K562 (cell line): Measurements from ENCODE around the gene IQGAP3. TPM values are rescaled to one million over a fixed set of nuclear protein-coding genes. Genes with fewer than 3 reads are reported as not detected.

ENCODE experiments used
- ATAC-seq: fragments of 200-7000 bp; cut with Tn5 transposase; 3 replicates; pipeline ENCODE4 v1.9.1; 2020; ENCODE audit warnings: moderate library complexity
- BruUV-seq: library from RNA; stranded (reverse); fragments of 400-500 nt; replicated peaks from 2 replicates; lab custom pipeline; 2021; lab: Mats Ljungman, UMichigan
- CTCF ChIA-PET: fragments of 300-600 bp; formaldehyde crosslinking; extraction: SDS; loops from one replicate; lab custom pipeline; 2021; ENCODE audit warnings: low intra/inter-chr PET ratio; lab: Yijun Ruan, JAX
- POLR2A ChIA-PET: fragments of 300-600, 350-650 bp; sonication (Branson Sonifier 250); formaldehyde crosslinking; extraction: SDS; loops from one replicate; lab custom pipeline; 2021; ENCODE audit warnings: antibody characterized with exemption, inconsistent platforms; lab: Yijun Ruan, JAX
- DNase-seq, 4 experiments: peaks; one replicate each; pipeline versions ENCODE4 v3.0.0 to v3.0.0-alpha.2; 2011 to 2018; ENCODE audit warnings: low spot score in 3 of 4, mixed read lengths in 3 of 4; ENCODE audit errors: extremely low read depth in 1 of 4
- FAIRE-seq: peaks from 2 replicates; lab custom pipeline; 2011; peaks lifted over from hg19 to GRCh38; lab: Jason Lieb, UNC
- H2AFZ ChIP-seq: 2 replicates; pipeline ENCODE4 v1.6.0; 2011; ENCODE audit warnings: low read depth, low read length, control low read depth, inconsistent platforms
- H3K27ac ChIP-seq: fragments of 200-600 bp; 3 replicates; pipeline ENCODE4 v1.8.0; 2011; ENCODE audit warnings: low read depth, mild to moderate bottlenecking, control low read depth, inconsistent platforms, low read length, moderate library complexity, mixed read lengths; ENCODE audit errors: extremely low read depth
- H3K27me3 ChIP-seq, 2 experiments: fragments of 300-600 bp in 1 of 2; 2 replicates in 1 of 2; 3 replicates in 1 of 2; pipeline versions ENCODE4 v1.6.0 to v1.8.0; 2011; ENCODE audit warnings: inconsistent platforms in 2 of 2, low read length in 2 of 2, mild to moderate bottlenecking in 1 of 2, mixed read lengths in 1 of 2, moderate library complexity in 1 of 2; ENCODE audit not compliant: control insufficient read depth in 2 of 2, insufficient read depth in 2 of 2
- H3K36me3 ChIP-seq: fragments of 300-600 bp; 3 replicates; pipeline ENCODE4 v1.8.0; 2011; ENCODE audit warnings: mild to moderate bottlenecking, low read length, inconsistent platforms; ENCODE audit not compliant: control insufficient read depth, insufficient read depth
- H3K4me1 ChIP-seq, 2 experiments: fragments of 200-600 bp in 1 of 2; replicated peaks in 1 of 2; 2 replicates in 1 of 2; 3 replicates in 1 of 2; pipeline versions ENCODE4 v1.5.1 to v1.8.0; 2011; ENCODE audit warnings: inconsistent platforms in 2 of 2, low read length in 2 of 2, mild to moderate bottlenecking in 1 of 2, mixed read lengths in 1 of 2, moderate library complexity in 1 of 2; ENCODE audit not compliant: control insufficient read depth in 2 of 2, insufficient read depth in 2 of 2
- H3K4me2 ChIP-seq: 2 replicates; pipeline ENCODE4 v1.6.1; 2011; ENCODE audit warnings: low read length, control low read depth, inconsistent platforms, mixed read lengths; ENCODE audit not compliant: insufficient read depth
- H3K4me3 ChIP-seq: fragments of 200-600 bp; sonication (generic), shearing (Covaris generic); 2 replicates; pipeline ENCODE4 v1.5.1; 2016; ENCODE audit warnings: control low read depth, inconsistent platforms
- H3K79me2 ChIP-seq: fragments of 200-600 bp; 3 replicates; pipeline ENCODE4 v1.8.0; 2011; ENCODE audit warnings: low read length, inconsistent platforms; ENCODE audit not compliant: control insufficient read depth, insufficient read depth
- H3K9ac ChIP-seq, 2 experiments: 2 replicates each; pipeline versions ENCODE4 v1.6.0 to v1.6.1; 2011; ENCODE audit warnings: low read depth in 2 of 2, low read length in 2 of 2, control low read depth in 1 of 2, inconsistent platforms in 1 of 2, mild to moderate bottlenecking in 1 of 2, mixed read lengths in 1 of 2; ENCODE audit not compliant: insufficient read depth in 1 of 2
- H3K9me1 ChIP-seq: one replicate; pipeline ENCODE4 v1.6.0; 2011; ENCODE audit warnings: inconsistent platforms, mild to moderate bottlenecking, low read length, moderate library complexity; ENCODE audit not compliant: control insufficient read depth, insufficient read depth
- H3K9me3 ChIP-seq: replicated peaks from 2 replicates; pipeline ENCODE4 v1.5.1; 2011; ENCODE audit warnings: low read depth, low read length, inconsistent platforms; ENCODE audit not compliant: control insufficient read depth, insufficient read depth
- H4K20me1 ChIP-seq: replicated peaks from 2 replicates; pipeline ENCODE4 v1.6.1; 2011; ENCODE audit warnings: low read length, inconsistent platforms, mixed read lengths; ENCODE audit not compliant: control insufficient read depth, insufficient read depth
- BCL6 ChIP-seq: fragments of 250-450 bp; sonication (Bioruptor Pico); IDR thresholded peaks from 2 replicates; pipeline ENCODE4 v1.4.0; 2020
- CLOCK ChIP-seq: fragments of 250-450 bp; sonication (Bioruptor Pico); IDR thresholded peaks from 2 replicates; pipeline ENCODE4 v1.4.0; 2020; ENCODE audit warnings: mild to moderate bottlenecking, moderate library complexity, borderline replicate concordance
- ELF4 ChIP-seq: fragments of 450-650 bp; formaldehyde crosslinking; IDR thresholded peaks from 2 replicates; pipeline ENCODE4 v1.4.0; 2022; ENCODE audit warnings: missing genetic modification characterization
- HDAC1 ChIP-seq, 2 experiments: fragments of 450-650 bp; IDR thresholded peaks; 2 replicates each; pipeline ENCODE4 v1.6.1; 2016 to 2017; ENCODE audit warnings: inconsistent platforms in 1 of 2, mild to moderate bottlenecking in 1 of 2, moderate library complexity in 1 of 2
- HDAC6 ChIP-seq: IDR thresholded peaks from 2 replicates; pipeline ENCODE4 v1.6.1; 2012; ENCODE audit warnings: low read depth, mild to moderate bottlenecking, control low read depth, inconsistent platforms, low read length, moderate library complexity
- HOMEZ ChIP-seq: fragments of 250-450 bp; sonication (Bioruptor Pico); IDR thresholded peaks from 2 replicates; pipeline ENCODE4 v1.4.0; 2020; ENCODE audit warnings: mild to moderate bottlenecking, moderate library complexity
- MAFK ChIP-seq: IDR thresholded peaks from 2 replicates; pipeline ENCODE4 v1.6.1; 2011; ENCODE audit warnings: low read length, improper control_type of control experiment
- POLR2A ChIP-seq: fragments of 450-650 bp; conservative IDR thresholded peaks from 2 replicates; pipeline ENCODE4 v1.6.1; 2016
- POLR2B ChIP-seq: fragments of 450-650 bp; IDR thresholded peaks from 2 replicates; pipeline ENCODE4 v1.6.1; 2018; ENCODE audit warnings: low read depth; ENCODE audit not compliant: partially characterized antibody
- RAD21 ChIP-seq, 2 experiments: fragments of 250-450 bp in 1 of 2; fragments of 450-650 bp in 1 of 2; sonication (Bioruptor Pico) in 1 of 2; formaldehyde crosslinking in 1 of 2; IDR thresholded peaks in 1 of 2; conservative IDR thresholded peaks in 1 of 2; 2 replicates each; pipeline versions ENCODE4 v1.4.0 to v1.8.0; 2020 to 2022; ENCODE audit warnings: mild to moderate bottlenecking in 2 of 2, moderate library complexity in 1 of 2
- RBM25 ChIP-seq: fragments of 200-400 bp; formaldehyde crosslinking; IDR thresholded peaks from 2 replicates; pipeline ENCODE4 v1.6.1; 2018; ENCODE audit warnings: low read length, low read depth, moderate library complexity; ENCODE audit not compliant: severe bottlenecking
- SMARCB1 ChIP-seq: IDR thresholded peaks from 2 replicates; pipeline ENCODE4 v1.6.1; 2011; ENCODE audit warnings: improper control_type of control experiment, low read depth; ENCODE audit not compliant: insufficient read length
- SUPT5H ChIP-seq: fragments of 450-650 bp; IDR thresholded peaks from 2 replicates; pipeline ENCODE4 v1.6.1; 2016
- ZNF175 ChIP-seq: fragments of 200-800 bp; sonication (Bioruptor generic); IDR thresholded peaks from 2 replicates; pipeline ENCODE4 v1.6.1; 2016; ENCODE audit warnings: low read depth, mild to moderate bottlenecking, missing genetic modification characterization, missing compliant biosample characterization
- WGBS: fragments of 100-300 bp; shearing (Covaris generic); methylation state at CpG from one replicate; pipeline ENCODE4 v1.1.6; 2016; ENCODE audit warnings: low coverage, mixed read lengths; ENCODE audit not compliant: insufficient coverage; ENCODE audit errors: missing lambda C conversion rate; 5-methylcytosine and 5-hydroxymethylcytosine counted together
- in situ Hi-C: fragments of 300-500 bp; cut with MboI; formaldehyde crosslinking; loops from 4 replicates; pipeline ENCODE4 v1.15.0; 2018; ENCODE audit warnings: inconsistent platforms, mixed read lengths
- intact Hi-C: fragments of 100-400 bp; cut with micrococcal nuclease; formaldehyde crosslinking; loops from 2 replicates; pipeline ENCODE4 v1.14.2; 2022
- polyA plus RNA-seq, 8 experiments: library from polyadenylated mRNA; depleted of rRNA in 4 of 8; stranded (reverse) in 5 of 8; unstranded in 3 of 8; fragments of >200 nt; fragmentation: Nextera tagmentation in 2 of 8; fragmentation: Illumina TruSeq in 1 of 8; extraction: Ambion mirVana in 2 of 8; extraction: Trizol in 1 of 8; gene quantifications; 2 replicates each; pipeline versions ENCODE4 v1.2.1 to v1.2.3, GENCODE V29; 2011 to 2014; ENCODE audit warnings: inconsistent platforms in 1 of 8, missing spikeins in 1 of 8
- total RNA-seq, 7 experiments: library from RNA; depleted of rRNA in 6 of 7; stranded (reverse); fragments of >200 nt in 6 of 7; fragmentation: Illumina TruSeq in 2 of 7; extraction: Trizol in 2 of 7; gene quantifications; 2 replicates each; pipeline versions ENCODE4 v1.2.1 to v1.2.3, GENCODE V29; 2011 to 2021; ENCODE audit warnings: low replicate concordance in 1 of 7

The IQGAP3 gene
- total and polyA plus RNA-seq, 9 of the 15 experiments (the other 6 are each of a cell fraction or from before 2014, with no cell fraction given), result 1.4 to 16.6 (median 11.9) TPM

DNA sequence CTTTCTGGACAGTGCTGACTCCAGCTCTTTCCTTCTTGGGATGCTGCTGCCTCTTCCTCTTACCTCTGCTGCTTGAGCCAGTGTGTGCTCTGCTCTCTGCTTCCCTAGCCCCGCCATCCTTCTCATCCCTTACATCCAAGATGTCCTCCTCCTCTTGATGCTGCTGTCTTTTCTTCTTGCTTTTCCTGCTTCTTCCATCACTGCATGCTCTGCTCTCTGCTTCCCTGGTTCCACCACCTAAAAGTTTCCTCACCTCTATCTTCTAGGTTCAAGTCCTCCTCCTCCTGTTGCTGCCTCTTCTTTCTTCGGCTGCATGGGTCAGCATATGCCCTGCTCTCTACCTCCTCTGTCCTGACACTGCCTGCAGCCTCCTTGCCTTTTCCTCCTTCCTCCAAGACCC is 22.7 kb upstream of the IQGAP3 start (continued):
- TF ChIP-seq POLR2B (peak; percentile 54), ELF4 (no peak), POLR2A (peak; percentile 75), ZNF175 (CRISPR knock-in tag) (no peak), RAD21 (CRISPR knock-in tag; conservative IDR thresholded peaks at IDR 0.05 in 1 of 2, IDR thresholded peaks at IDR 0.05 in 1 of 2) (no peak), SUPT5H (peak; percentile 72), MAFK (no peak), HOMEZ (no peak)

GRCh38 chr1:156594190-156594589 is 21.8 kb upstream of the IQGAP3 start:
- CTCF ChIA-PET, result no interaction called here
- no peak overlapping the region for H2AFZ ChIP-seq
- BruUV-seq, result no TSS peak
- peaks cover 7 to 15% of the 10 kb centered on the region in 2 experiments; a peak in 4 of 5 replicates for H3K4me1 ChIP-seq
- no peak overlapping the region for H3K9ac ChIP-seq
- H3K4me3 ChIP-seq, result no peak overlapping the region
- POLR2A ChIA-PET, result interaction anchor here (0.5 to 1.6 kb wide), 6 partner anchors 9 to 133 kb away, joined by 3 to 6 read pairs (median 4); no protein-coding TSS in a partner anchor
- TF ChIP-seq HDAC1 (IDR thresholded peaks at IDR 0.05) (no peak), BCL6 (CRISPR knock-in tag) (no peak), HOMEZ (no peak), HDAC6 (no peak), CLOCK (CRISPR knock-in tag) (no peak), SUPT5H (no peak), SMARCB1 (no peak), RBM25 (no peak)
- WGBS, result 83% methylated on average over 3 of the region's 3 CpGs
- ATAC-seq (no peak), DNase-seq (no peak), FAIRE-seq (no peak)
- H3K9me3 ChIP-seq, result no peaks in the 10 kb centered on the region
- H3K9me1 ChIP-seq, result no peaks in the 10 kb centered on the region
- H3K79me2 ChIP-seq, result peaks cover 37% of the 10 kb centered on the region
- no peaks in the 10 kb centered on the region for H4K20me1 ChIP-seq
- H3K4me2 ChIP-seq, result no peak overlapping the region
- H3K27ac ChIP-seq, result no peak overlapping the region
- intact Hi-C loops (no loop called here), in situ Hi-C loops (no loop called here)
- peaks cover 71% of the 10 kb centered on the region for H3K36me3 ChIP-seq
- H3K27me3 ChIP-seq, result no peaks in the 10 kb centered on the region
